ENCODE data around the gene PCP4. TPM values are rescaled to one million over a fixed set of nuclear protein-coding genes. Genes with fewer than 3 reads are reported as not detected.
"Not testable (repeated sequence)": the region's sequence is repeated elsewhere in the genome, so short reads cannot be mapped to it uniquely, and the experiment has no call there.

Gene PCP4
- total RNA-seq, 2 donors from 2014 or later = 0.99 to 6.5 TPM

DNA sequence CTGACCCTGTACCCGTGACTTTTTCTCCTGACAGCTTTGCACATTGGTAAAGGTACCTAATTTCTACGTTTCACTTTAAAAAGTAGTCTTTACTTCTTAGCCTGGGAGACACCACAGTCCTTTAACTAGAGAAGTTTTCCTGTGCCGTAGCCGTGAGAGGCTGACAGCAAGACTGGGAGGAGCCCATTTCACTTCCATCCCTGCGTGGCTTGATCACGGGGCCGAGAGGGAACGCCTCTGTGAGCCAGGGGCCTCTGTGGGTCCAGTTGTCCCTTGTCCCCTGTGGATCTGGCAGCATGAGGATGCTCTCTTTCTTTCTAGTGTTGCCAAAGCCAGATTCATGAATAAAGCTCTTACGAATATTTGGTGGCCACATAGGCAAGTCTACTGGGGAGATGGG is 21.6 kb downstream of the PCP4 start:
- Histone ChIP-seq H3K4me1 (no peaks in the 10 kb centered on the region), H3K36me3 (no peaks in the 10 kb centered on the region), H3K4me3 (no peak overlapping the region), H3K27me3 (no peaks in the 10 kb centered on the region), H3K9me3 (no peaks in the 10 kb centered on the region), H3K27ac (no peak overlapping the region), H3K9ac (ENCODE audit: low read depth in 2 of 2, low read length in 2 of 2) (no peak overlapping the region)
- no peak for DNase-seq
- no peak for TF ChIP-seq CTCF (IDR thresholded peaks at IDR 0.05)
- intact Hi-C loops (cut with DNase I) = no loop called here

GRCh38 chr21:39891111-39891510 is 23.9 kb downstream of the PCP4 start:
- H3K9ac ChIP-seq (ENCODE audit: low read depth in 2 of 2, low read length in 2 of 2) = no peak overlapping the region
- no peak overlapping the region for H3K4me3 ChIP-seq
- intact Hi-C loops (cut with DNase I) = no loop called here
- no peak for TF ChIP-seq CTCF (IDR thresholded peaks at IDR 0.05)
- H3K36me3 ChIP-seq = no peaks in the 10 kb centered on the region
- H3K9me3 ChIP-seq = no peaks in the 10 kb centered on the region
- DNase-seq = no peak
- no peaks in the 10 kb centered on the region for H3K27me3 ChIP-seq
- H3K4me1 ChIP-seq = no peaks in the 10 kb centered on the region
- H3K27ac ChIP-seq = no peak overlapping the region

DNA sequence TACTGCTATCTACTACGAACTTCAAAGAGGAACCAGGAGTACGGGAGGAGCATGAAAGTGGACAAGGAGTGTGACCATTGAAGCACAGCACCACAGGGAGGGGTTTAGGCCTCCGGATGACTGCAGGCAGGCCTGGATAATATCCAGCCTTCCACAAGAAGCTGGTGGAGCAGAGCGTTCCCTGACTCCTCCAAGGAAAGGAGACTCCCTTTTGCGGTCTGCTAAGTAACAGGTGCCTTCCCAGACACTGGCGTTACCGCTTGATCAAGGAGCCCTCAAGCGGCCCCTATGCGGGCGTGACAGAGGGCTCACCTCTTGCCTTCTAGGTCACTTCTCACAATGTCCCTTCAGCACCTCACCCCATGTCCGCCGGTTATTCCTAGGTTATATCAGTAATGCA is 24.6 kb downstream of the PCP4 start:
- H3K4me3 ChIP-seq; H3K4me1 ChIP-seq; H3K27me3 ChIP-seq; intact Hi-C loops (cut with DNase I); H3K27ac ChIP-seq; H3K9me3 ChIP-seq; DNase-seq; H3K36me3 ChIP-seq; H3K9ac ChIP-seq (ENCODE audit: low read depth in 2 of 2, low read length in 2 of 2): not testable (repeated sequence)

DNA sequence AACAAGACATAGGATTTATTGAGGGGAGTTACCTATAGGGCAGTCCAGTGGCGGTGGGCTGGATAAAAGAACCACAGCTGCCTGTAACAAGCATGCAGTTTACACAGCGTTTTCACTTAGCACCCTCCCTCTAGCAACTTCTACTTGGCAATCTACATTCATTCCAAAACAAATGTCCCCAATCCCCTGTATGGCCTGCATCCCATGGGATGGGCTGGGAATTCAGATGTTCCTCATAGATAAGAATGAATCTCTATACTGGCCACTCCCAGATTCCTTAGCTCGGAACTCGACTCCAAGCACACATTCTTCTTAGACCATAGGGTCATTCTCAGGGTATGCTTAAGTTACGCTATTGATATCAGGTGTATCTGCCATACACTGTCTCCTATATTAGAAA is 33.3 kb downstream of the PCP4 start:
- Histone ChIP-seq H3K4me3 (no peak overlapping the region), H3K36me3 (no peaks in the 10 kb centered on the region), H3K27me3 (no peaks in the 10 kb centered on the region), H3K9me3 (no peaks in the 10 kb centered on the region), H3K9ac (ENCODE audit: low read depth in 2 of 2, low read length in 2 of 2) (no peak overlapping the region), H3K4me1 (no peaks in the 10 kb centered on the region), H3K27ac (no peak overlapping the region)
- no peak for TF ChIP-seq CTCF (IDR thresholded peaks at IDR 0.05)
- no peak for DNase-seq
- intact Hi-C loops (cut with DNase I) = no loop called here

DNA sequence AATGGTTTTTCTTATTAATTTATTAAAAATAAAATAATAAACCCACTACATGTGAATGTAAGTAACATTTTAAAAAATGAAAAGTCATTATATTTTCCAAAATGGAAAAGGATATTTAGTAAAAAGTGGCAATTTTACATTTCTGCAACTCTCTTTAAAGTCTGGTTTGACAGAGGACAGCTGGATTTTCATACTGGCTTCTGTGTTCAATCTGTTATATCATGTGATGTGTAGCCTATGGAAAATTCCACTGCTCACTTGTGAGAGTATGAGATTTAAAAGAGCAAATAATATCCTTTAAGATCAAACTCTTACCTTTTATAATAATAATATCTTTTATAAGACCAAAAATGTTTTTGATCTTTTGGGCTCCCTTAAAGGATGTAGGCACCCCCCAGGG is 33.7 kb downstream of the PCP4 start:
- Histone ChIP-seq H3K4me1 (no peaks in the 10 kb centered on the region), H3K9ac (ENCODE audit: low read depth in 2 of 2, low read length in 2 of 2) (no peak overlapping the region), H3K27me3 (no peaks in the 10 kb centered on the region), H3K36me3 (no peaks in the 10 kb centered on the region), H3K4me3 (no peak overlapping the region), H3K9me3 (no peaks in the 10 kb centered on the region), H3K27ac (no peak overlapping the region)
- intact Hi-C loops (cut with DNase I) = no loop called here
- DNase-seq = no peak
- no peak for TF ChIP-seq CTCF (IDR thresholded peaks at IDR 0.05)

DNA sequence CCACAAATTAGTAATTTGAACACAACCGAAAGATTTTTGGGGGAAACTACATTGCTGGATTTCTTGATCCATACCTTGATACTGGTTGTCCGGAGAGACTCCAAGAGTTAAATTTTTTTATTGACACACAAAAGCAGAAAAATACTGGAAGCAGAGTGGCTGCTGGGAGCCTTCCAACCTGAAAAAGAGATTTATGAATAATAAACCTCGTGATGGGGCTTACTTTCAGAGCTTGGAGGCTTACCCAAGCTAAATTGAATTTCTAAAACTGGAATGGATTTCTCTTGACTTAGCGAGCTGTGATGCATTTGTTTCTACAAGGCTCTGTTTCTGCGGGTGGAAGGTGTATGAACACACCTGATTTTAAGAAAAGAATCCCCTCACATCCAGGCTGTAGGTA is 35.7 kb downstream of the PCP4 start:
- Histone ChIP-seq H3K36me3 (no peaks in the 10 kb centered on the region), H3K27ac (no peak overlapping the region), H3K4me1 (no peaks in the 10 kb centered on the region), H3K4me3 (no peak overlapping the region), H3K9ac (ENCODE audit: low read depth in 2 of 2, low read length in 2 of 2) (no peak overlapping the region), H3K9me3 (no peaks in the 10 kb centered on the region), H3K27me3 (no peaks in the 10 kb centered on the region)
- DNase-seq = no peak
- no peak for TF ChIP-seq CTCF (IDR thresholded peaks at IDR 0.05)
- intact Hi-C loops (cut with DNase I) = no loop called here
